ENCODE results near the gene PLXNA4.

GRCh38 chr7:132078891-132079735, 497.2 kb downstream of the PLXNA4 start:
- TF ChIP-seq CTCF (IDR thresholded peaks at IDR 0.05; ENCODE audit: insufficient read depth, low read length, poor library complexity, severe bottlenecking) (no peak), EZH2phosphoT487 (conservative IDR thresholded peaks at IDR 0.05; ENCODE audit: low read length) (no peak)
